Inflammatory macrophage (primary cell): ENCODE measurements around the gene NCOR1.
A peak's percentile ranks its signal among the peaks of the same experiment; 100 is the strongest.
"Not testable (repeated sequence)": the region's sequence is repeated elsewhere in the genome, so short reads cannot be mapped to it uniquely, and the experiment has no call there.

ENCODE experiments used
- DNase-seq, 2 donors: peaks; one replicate each; pipeline ENCODE4 v3.0.0-alpha.2; 2020 to 2022
- total RNA-seq, 18 experiments: gene quantifications; one replicate each; lab custom pipeline; 2026; ENCODE audit warnings: mixed read lengths in 6 of 18, inconsistent platforms in 2 of 18; lab: John Stamatoyannopoulos, UW

NCOR1 gene
- 99.4 to 311 (median 208) reads per million in 18 experiments for total RNA-seq

GRCh38 chr17:16215273-16215964, at the start of gene NCOR1:
Gene NCOR1, minus strand, starts transcription at chr17:16215534. Its CDS starts 20,965 bp downstream, at chr17:16194569.
- peak; percentile 91 to 94 for DNase-seq

DNA sequence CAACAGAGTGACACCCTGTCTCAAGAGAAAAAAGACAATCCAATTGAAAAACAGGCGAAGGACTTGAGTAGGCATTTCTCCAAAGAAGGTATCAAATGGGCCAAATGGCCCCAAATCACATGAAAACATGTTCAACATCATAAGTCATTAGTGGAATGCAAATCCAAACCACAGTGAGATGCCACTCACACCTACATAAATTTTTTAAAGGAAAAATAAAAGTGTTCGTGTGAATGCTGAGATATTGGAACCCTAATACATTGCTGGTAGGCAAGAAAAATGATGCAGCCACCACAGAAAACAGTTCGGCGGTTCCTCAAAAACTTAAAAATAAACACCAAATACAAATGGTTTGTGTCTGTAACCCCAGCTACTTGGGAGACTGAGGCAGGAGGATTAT, 46.9 kb upstream of the NCOR1 start:
- DNase-seq = no peak

DNA sequence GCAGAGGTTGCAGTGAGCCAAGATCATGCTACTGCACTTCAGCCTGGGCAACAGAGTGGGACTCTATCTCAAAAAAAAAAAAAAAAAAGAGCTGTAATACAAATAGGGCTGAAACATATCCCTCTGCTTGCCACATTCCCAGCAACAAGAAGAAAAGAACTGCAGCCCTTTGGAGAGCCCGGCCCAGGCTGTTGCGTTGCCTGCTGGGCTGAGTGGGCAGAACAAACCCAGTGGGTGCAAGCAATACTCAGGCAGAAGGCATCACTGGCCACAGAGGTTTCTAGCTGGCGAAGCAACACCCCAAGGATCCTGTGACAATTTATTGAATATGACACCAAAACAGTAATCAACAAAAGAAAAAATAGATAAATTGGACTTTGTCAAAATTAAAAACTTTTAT, 45.7 kb upstream of the NCOR1 start:
- peak in 1 of 2 donors; percentile 32 for DNase-seq

DNA sequence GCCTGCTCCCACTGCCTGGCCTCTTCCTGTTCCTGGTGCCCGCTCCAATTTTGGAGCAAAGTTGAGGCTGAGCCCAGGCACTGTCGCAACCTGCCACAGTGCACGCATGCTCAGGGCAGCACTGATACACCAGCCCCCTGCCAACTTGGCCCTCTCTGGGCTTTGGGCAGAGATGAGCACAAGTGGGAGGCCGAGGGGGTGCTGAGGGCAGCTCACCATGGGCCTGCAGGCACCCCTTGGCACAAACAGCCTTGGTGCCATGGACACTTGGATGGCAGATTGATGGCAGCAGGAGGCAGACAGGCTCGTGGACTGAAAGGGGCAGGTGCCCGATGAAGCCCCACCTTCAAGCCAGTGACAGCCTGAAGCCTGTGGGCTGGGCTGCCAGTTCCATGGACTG, 44.6 kb upstream of the NCOR1 start:
- DNase-seq = no peak

DNA sequence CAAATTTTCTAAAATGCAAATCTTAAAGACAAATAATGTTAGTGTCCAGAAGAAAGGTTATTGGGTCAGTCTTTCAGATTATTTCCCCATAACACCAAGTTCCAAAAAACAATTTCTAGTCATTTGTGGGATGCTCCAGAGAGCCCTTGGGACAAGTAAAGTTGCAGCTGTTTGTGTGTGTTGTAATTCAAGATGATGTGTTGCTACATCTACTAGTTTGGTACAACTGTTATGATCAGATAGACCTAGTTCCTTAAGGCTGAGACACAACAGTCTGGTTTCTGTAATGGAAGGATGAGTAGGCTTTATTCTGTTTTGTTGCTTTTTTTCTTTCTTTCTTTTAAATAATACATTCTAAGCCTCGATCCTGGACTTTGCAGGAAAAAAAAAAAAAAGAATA, 43.6 kb upstream of the NCOR1 start:
- peak; percentile 57 to 83 for DNase-seq

DNA sequence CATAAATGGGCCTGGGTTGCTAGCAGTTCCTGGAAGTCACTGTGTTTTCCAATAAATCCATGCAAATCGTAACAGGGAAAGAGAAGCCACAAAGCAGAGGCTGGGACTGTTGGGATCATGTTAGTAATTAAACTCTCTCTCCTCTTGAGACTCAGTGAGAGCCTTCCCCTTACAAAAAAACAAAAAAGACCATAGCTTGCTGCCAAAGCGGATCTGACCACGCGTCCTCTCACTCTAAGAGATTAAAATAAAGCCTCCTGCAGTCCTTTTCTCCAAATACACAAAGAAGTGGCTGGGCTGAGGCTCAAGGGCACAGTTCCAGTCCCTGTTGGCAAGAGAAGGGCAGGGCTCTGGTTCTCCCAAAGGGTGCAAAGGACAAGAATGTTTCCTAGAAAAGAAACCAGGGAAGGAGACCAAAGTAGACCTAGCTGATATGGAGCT, 40.2 kb upstream of the NCOR1 start:
- DNase-seq = no peak

- peak in 1 of 2 donors; percentile 35 for DNase-seq
These were observed 39.6 kb upstream of the NCOR1 start for GRCh38 chr17:16254773-16255400.

- DNase-seq = no peak
These were observed 36.2 kb upstream of the NCOR1 start for GRCh38 chr17:16251556-16251955.

- DNase-seq = no peak
These were observed 35.7 kb upstream of the NCOR1 start for GRCh38 chr17:16251043-16251442.

DNA sequence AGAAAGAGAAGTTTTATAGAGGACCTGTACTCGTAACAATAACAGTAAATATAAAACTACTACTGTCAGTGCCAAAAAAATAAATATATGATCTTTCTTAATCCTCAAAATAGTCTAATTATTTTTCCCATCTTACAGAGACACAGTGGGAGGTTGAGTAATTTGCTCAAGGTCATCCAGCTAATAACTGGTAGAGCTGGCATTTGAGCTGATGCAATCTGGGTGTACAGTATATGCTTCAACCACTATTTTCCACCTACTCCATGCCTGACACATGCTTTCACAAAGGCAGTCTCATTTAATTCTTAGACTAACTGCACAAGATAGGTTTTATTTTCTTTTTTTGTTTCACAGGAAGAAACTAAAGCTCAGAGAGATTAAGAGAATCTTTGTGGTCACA, 35.3 kb upstream of the NCOR1 start:
- DNase-seq = peak; percentile 51 to 67

- DNase-seq = no peak
These were observed 32.3 kb upstream of the NCOR1 start for GRCh38 chr17:16247586-16247984.

DNA sequence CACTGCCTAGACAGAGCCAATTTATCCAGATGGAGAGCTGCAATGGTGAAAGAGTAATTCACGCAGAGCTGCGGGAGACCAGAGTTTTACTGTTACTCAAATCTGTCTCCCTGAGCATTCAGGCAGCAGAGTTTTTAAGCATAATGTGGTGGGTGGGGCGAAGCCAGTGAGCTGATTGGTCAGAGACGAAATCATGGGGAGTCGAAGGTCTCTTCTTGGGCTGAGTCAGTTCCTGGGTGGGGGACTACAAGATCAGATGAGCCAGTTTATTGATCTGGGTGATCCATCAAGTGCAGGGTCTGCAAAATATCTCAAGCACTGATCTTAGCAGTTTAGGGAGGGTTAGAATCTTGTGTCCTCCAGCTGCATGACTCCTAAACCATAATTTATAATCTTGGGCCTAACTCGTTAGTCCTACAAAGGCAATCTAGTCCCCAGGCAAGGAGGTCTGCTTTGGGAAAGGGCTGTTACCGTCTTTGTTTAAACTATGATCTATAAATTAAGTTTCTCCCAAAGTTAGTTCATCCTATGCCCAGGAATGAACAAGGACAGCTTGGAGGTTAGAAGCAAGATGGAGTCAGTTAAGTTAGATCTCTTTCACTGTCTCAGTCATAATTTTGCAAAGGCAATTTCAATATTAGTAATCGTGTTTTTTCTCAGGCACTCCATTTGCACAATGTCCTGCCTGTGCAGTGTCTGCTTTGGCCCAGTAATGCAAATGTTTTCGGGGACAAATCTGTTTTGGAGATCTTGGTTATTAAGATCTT, 28.6 kb upstream of the NCOR1 start:
- no peak for DNase-seq

DNA sequence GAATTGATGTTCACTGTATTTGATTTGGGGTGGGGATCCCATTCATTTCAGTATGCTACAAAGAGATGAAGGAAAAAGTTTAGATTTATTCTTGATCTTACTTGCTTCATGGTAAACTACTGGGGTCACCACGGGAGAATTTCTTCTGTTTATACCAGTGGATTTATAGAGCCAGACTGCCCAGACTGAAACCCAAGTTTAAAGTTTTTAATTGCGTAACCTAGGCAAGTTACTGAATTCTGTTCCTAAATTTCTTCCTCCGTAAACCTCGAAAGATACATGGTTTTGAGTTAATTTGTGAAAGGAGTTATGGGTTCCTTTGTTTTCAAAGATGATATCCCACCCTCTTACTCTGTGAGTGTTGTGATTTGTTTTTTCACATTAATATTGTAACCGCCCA, 28.1 kb upstream of the NCOR1 start:
- DNase-seq = no peak

DNA sequence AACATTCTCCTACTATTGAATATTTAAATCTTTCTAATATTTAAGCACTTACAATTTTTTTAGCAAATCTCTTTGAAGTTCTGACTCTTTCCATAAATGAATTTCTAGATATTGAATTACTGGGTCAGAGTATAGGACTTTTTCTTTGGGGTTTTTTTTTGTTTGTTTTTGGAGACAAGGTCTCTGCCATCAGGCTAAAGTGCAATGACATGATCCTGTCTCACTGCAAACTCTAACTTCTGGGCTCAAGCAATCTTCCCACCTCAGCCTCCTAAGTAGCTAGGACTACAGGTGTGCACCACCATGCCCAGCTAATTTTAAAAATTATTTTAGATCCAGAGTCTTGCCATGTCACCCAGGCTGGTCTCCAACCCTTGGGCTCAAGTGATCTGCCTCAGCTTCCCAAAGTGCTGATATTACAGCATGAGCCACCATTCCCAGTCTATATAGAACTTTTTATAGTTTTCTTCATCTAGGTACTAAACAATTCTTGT, 26.6 kb upstream of the NCOR1 start:
- no peak for DNase-seq

DNA sequence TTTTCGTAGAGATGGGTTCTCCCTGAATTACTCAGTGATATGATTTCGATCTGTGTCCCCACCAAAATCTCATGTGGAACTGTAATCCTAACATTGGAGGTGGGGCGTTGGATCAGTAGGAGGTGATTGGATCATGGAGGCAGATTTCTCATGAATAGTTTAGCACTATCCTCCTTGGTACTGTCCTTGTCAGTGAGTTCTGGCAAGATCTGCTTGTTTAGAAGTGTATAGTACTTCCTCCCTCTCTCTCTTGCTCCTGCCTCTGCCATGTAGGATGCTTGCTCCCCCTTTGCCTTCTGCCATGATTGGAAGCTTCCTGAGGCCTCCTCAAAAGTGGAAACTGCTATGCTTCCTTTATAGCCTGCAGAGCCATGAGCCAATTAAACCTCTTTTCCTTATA, 24.6 kb upstream of the NCOR1 start:
- no peak for DNase-seq

- no peak for DNase-seq
These were observed 17.1 kb upstream of the NCOR1 start for GRCh38 chr17:16232391-16232790.

GRCh38 chr17:16229912-16230561, 14.7 kb upstream of the NCOR1 start:
- not testable (repeated sequence) for DNase-seq

DNA sequence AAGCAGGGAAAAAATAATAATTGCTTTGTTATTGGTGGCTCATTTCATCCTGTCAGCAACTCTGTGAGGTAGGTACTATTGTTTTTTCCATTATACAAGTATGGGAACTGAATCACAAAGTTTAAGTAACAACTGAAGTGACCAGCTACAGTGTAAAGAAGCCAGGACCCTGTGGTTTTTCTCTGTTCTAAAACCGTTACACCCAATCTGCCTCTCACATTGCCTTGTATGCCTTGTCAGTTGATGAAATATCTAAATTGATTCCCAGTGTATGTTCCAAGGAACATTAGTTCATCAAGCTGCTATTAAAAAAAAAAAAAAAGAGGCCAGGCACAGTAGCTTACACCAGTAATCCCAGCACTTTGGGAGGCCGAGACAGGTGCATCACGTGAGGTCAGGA, 7.1 kb upstream of the NCOR1 start:
- no peak for DNase-seq

GRCh38 chr17:16217002-16217635, 1.8 kb upstream of the NCOR1 start, which contains the start of gene PIGL:
Gene PIGL, plus strand, starts transcription at chr17:16217210. Its CDS starts 17 bp downstream, at chr17:16217227.
- DNase-seq = peak; percentile 93

DNA sequence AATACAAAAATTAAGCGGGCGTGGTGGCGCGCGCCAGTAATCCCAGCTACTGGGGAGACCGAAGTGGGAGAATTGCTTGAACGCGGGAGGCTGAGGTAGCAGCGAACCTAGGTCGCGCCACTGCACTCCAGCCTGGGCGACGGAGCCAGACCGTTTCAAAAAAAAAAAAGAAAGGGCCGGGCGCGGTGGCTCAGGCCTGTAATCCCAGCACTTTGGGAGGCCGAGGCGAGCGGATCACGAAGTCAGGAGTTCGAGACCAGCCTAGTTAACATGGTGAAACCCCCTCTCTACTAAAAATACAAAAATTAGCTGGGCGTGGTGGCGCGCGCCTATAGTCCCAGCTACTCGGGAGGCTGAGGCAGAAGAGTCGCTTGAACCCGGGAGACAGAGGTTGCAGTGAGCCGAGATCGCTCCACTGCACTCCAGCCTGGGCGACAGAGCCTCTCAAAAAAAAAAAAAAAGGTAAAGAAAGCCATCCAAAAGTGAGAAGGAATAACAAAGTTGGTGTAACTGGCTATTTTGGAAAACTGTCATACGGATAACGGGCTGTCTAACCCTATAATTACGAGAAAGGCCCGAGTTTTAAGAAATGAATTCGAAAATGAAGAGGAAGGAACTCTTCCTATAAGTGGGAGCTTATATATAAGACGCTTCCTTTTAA, 1.1 kb upstream of the NCOR1 start:
- DNase-seq = not testable (repeated sequence)

DNA sequence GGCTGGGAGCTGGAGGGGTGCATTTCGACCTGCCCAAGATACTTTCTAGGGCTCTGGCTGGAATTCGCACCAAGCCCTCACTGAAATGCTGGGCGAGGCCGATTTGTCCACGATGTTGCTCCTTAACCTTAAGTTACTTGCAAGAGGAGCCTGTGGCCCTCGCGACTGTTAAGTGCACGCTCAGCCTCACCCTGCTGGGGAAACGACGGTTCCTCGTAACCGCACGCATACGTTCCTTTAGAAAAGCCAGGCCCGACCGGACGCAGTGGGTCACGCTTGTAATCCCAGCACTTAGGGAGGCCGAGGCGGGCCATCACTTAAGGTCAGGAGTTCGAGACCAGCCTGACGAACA, 607 bp upstream of the NCOR1 start:
- peak in 1 of 2 donors; percentile 37 for DNase-seq

- DNase-seq = peak in 1 of 2 donors; percentile 47
These were observed 397 bp downstream of the NCOR1 start for GRCh38 chr17:16215002-16215272.
